ENCODE data around the gene C11orf65. TPM values are rescaled to one million over a fixed set of nuclear protein-coding genes. Genes with fewer than 3 reads are reported as not detected.

The C11orf65 gene
- total RNA-seq, 2 experiments from 2014 or later, result 0.98 to 2.0 TPM

DNA sequence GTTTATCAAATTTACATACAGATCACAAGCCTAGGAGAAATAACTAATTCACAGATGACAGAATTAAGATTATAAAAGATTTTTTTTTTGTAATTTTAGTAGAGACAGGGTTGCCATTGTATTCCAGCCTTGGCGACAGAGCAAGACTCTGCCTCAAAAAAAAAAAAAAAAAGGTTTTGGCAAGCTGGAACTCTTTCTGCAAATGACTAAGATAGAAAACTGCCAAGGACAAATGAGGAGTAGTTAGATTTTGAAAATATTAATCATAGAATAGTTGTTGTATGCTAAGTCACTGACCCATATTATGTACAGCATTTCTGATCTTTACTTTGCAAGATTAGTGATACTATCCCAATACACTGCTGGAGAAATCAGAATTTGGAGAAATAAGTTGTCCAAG, 99.2 kb downstream of the C11orf65 start:
- DNase-seq (ENCODE audit: low spot score), result no peak
- no peaks in the 10 kb centered on the region for H4K20me1 ChIP-seq (ENCODE audit: insufficient read depth, low read length)
- ChIA-PET POLR2A (interaction anchor here (0.7 kb wide), 2 partner anchors 270 to 562 kb away, joined by 3 to 4 read pairs; no protein-coding TSS in a partner anchor), CTCF (ENCODE audit: unreplicated experiment) (no interaction called here)
- H3K4me3 ChIP-seq (ENCODE audit: low read depth, low read length, poor library complexity, severe bottlenecking), result no peak overlapping the region
- H3K27ac ChIP-seq (ENCODE audit: low read depth, low read length, poor library complexity, severe bottlenecking), result no peak overlapping the region
- H3K36me3 ChIP-seq (ENCODE audit: insufficient read depth, low read length), result peaks cover 60% of the 10 kb centered on the region
- H3K9me3 ChIP-seq (ENCODE audit: low read length), result no peaks in the 10 kb centered on the region
- no peaks in the 10 kb centered on the region for H3K9me2 ChIP-seq (ENCODE audit: insufficient read depth, low read length)
- intact Hi-C loops (cut with micrococcal nuclease; ENCODE audit: unreplicated experiment), result no loop called here
- no peaks in the 10 kb centered on the region for H3K79me2 ChIP-seq (ENCODE audit: insufficient read depth, low read depth, low read length)
- no peaks in the 10 kb centered on the region for H3K4me1 ChIP-seq (ENCODE audit: insufficient read depth, low read length, poor library complexity, severe bottlenecking)
- H3K4me2 ChIP-seq (ENCODE audit: low read length), result no peak overlapping the region
- no TSS peak for BruUV-seq (replicated peaks)
- no peak overlapping the region for H2AFZ ChIP-seq (ENCODE audit: low read length)
- TF ChIP-seq, protein P1, sequence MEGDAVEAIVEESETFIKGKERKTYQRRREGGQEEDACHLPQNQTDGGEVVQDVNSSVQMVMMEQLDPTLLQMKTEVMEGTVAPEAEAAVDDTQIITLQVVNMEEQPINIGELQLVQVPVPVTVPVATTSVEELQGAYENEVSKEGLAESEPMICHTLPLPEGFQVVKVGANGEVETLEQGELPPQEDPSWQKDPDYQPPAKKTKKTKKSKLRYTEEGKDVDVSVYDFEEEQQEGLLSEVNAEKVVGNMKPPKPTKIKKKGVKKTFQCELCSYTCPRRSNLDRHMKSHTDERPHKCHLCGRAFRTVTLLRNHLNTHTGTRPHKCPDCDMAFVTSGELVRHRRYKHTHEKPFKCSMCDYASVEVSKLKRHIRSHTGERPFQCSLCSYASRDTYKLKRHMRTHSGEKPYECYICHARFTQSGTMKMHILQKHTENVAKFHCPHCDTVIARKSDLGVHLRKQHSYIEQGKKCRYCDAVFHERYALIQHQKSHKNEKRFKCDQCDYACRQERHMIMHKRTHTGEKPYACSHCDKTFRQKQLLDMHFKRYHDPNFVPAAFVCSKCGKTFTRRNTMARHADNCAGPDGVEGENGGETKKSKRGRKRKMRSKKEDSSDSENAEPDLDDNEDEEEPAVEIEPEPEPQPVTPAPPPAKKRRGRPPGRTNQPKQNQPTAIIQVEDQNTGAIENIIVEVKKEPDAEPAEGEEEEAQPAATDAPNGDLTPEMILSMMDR (conservative IDR thresholded peaks at IDR 0.05; ENCODE audit: low read length), result no peak
- TF ChIP-seq EZH2phosphoT487 (IDR thresholded peaks at IDR 0.05; ENCODE audit: borderline replicate concordance, low read depth, low read length), result no peak

DNA sequence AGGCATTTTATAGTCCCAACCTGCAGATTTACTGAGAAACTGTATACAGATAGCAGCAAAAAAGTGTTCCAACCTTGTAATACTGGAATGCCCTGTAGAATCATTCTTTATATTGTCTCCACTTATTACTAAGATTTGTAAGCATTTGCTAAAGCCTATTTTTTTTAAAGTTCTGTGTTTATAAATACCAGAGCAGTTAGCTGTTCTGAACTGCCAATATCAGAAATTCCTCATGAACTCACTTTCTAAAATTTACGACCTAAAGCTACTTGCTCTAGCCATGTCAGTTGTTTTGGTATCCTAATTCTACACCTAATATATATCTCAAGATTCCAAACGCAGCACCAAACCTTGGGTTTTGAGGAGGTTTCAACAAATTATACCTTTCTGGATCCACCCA, 103.2 kb downstream of the C11orf65 start:
- H3K4me3 ChIP-seq (ENCODE audit: low read depth, low read length, poor library complexity, severe bottlenecking), result no peak overlapping the region
- no peaks in the 10 kb centered on the region for H3K9me3 ChIP-seq (ENCODE audit: low read length)
- H3K79me2 ChIP-seq (ENCODE audit: insufficient read depth, low read depth, low read length), result no peaks in the 10 kb centered on the region
- no peak overlapping the region for H3K27ac ChIP-seq (ENCODE audit: low read depth, low read length, poor library complexity, severe bottlenecking)
- no peak overlapping the region for H3K4me2 ChIP-seq (ENCODE audit: low read length)
- H3K4me1 ChIP-seq (ENCODE audit: insufficient read depth, low read length, poor library complexity, severe bottlenecking), result no peaks in the 10 kb centered on the region
- ChIA-PET CTCF (ENCODE audit: unreplicated experiment) (no interaction called here), POLR2A (interaction anchor here (0.6 kb wide), 2 partner anchors 339 to 369 kb away, joined by 3 read pairs; no protein-coding TSS in a partner anchor)
- intact Hi-C loops (cut with micrococcal nuclease; ENCODE audit: unreplicated experiment), result no loop called here
- TF ChIP-seq, protein P1 (conservative IDR thresholded peaks at IDR 0.05; ENCODE audit: low read length), result no peak
- no peak for TF ChIP-seq EZH2phosphoT487 (IDR thresholded peaks at IDR 0.05; ENCODE audit: borderline replicate concordance, low read depth, low read length)
- H3K9me2 ChIP-seq (ENCODE audit: insufficient read depth, low read length), result no peaks in the 10 kb centered on the region
- no peak for DNase-seq (ENCODE audit: low spot score)
- no peak overlapping the region for H2AFZ ChIP-seq (ENCODE audit: low read length)
- H4K20me1 ChIP-seq (ENCODE audit: insufficient read depth, low read length), result no peaks in the 10 kb centered on the region
- H3K36me3 ChIP-seq (ENCODE audit: insufficient read depth, low read length), result peaks cover 41% of the 10 kb centered on the region
- BruUV-seq (replicated peaks), result no TSS peak

DNA sequence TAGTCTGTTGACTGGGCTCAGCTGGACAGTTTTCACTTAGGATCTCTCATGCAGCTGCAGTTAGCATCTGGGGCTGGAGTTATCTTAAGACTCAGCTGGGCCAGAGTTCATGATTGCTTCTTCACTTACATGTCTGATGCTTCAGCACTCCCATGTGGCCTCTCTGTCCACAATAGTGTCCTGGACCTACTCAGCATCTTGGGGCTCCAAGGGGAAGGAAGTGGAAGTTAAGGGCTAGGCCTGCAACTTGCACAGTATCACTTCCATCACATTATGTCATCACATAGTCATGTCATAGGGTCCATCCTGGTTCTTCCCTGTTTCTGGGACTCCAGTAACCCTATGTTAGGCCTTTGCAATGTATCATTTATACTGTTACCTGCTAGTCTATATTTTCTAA, 115.9 kb downstream of the C11orf65 start:
- H4K20me1 ChIP-seq (ENCODE audit: insufficient read depth, low read length), result no peaks in the 10 kb centered on the region
- H3K27ac ChIP-seq (ENCODE audit: low read depth, low read length, poor library complexity, severe bottlenecking), result no peak overlapping the region
- no peaks in the 10 kb centered on the region for H3K79me2 ChIP-seq (ENCODE audit: insufficient read depth, low read depth, low read length)
- BruUV-seq (replicated peaks), result no TSS peak
- no peaks in the 10 kb centered on the region for H3K9me2 ChIP-seq (ENCODE audit: insufficient read depth, low read length)
- no peak for TF ChIP-seq EZH2phosphoT487 (IDR thresholded peaks at IDR 0.05; ENCODE audit: borderline replicate concordance, low read depth, low read length)
- TF ChIP-seq, protein P1 (conservative IDR thresholded peaks at IDR 0.05; ENCODE audit: low read length), result no peak
- H3K4me2 ChIP-seq (ENCODE audit: low read length), result no peak overlapping the region
- H3K9me3 ChIP-seq (ENCODE audit: low read length), result no peaks in the 10 kb centered on the region
- H3K4me3 ChIP-seq (ENCODE audit: low read depth, low read length, poor library complexity, severe bottlenecking), result no peak overlapping the region
- H3K36me3 ChIP-seq (ENCODE audit: insufficient read depth, low read length), result peaks cover 90% of the 10 kb centered on the region
- no peaks in the 10 kb centered on the region for H3K4me1 ChIP-seq (ENCODE audit: insufficient read depth, low read length, poor library complexity, severe bottlenecking)
- no peak overlapping the region for H2AFZ ChIP-seq (ENCODE audit: low read length)
- ChIA-PET POLR2A (interaction anchor here (0.5 kb wide), 1 partner anchor 632 kb away, joined by 3 read pairs; no protein-coding TSS in a partner anchor), CTCF (ENCODE audit: unreplicated experiment) (no interaction called here)
- DNase-seq (ENCODE audit: low spot score), result no peak
- intact Hi-C loops (cut with micrococcal nuclease; ENCODE audit: unreplicated experiment), result no loop called here

All from OCI-LY7 (cell line).